PC-3 (cell line): ENCODE data around the gene LMX1A.

Source experiments
- EZH2 ChIP-seq: fragments of 300-600 bp; sonication (generic); IDR thresholded peaks from one replicate; pipeline ENCODE4 v1.6.1; 2017; ENCODE audit warnings: antibody characterized with exemption, mild to moderate bottlenecking, low read length; ENCODE audit not compliant: unreplicated experiment
- TF ChIP-seq, protein P1 (sequence below): fragments of 300-600 bp; sonication (generic); conservative IDR thresholded peaks from 2 replicates; pipeline ENCODE4 v1.5.1; 2017; ENCODE audit warnings: antibody characterized with exemption, low read depth, mild to moderate bottlenecking, low read length

DNA sequence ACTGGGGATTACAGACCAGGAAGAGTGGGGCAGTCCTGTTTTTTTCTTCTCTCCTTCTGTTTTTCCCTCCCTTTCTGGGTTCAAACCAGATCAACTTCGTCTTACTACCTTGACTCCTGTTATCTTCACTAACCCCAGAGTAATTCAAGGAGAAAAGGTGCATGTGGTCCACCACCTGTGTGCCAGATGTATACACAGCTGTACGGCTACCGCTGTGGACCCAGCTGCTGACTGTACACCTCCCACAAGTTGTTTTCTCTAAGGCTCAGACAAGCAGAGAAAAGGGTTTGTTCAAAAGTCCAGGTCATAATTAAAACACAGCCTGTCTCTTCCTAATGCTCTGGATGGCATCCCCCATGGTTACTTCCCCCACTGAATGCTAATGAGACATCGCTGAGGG, 102.1 kb downstream of the LMX1A start:
- TF ChIP-seq, protein P1, sequence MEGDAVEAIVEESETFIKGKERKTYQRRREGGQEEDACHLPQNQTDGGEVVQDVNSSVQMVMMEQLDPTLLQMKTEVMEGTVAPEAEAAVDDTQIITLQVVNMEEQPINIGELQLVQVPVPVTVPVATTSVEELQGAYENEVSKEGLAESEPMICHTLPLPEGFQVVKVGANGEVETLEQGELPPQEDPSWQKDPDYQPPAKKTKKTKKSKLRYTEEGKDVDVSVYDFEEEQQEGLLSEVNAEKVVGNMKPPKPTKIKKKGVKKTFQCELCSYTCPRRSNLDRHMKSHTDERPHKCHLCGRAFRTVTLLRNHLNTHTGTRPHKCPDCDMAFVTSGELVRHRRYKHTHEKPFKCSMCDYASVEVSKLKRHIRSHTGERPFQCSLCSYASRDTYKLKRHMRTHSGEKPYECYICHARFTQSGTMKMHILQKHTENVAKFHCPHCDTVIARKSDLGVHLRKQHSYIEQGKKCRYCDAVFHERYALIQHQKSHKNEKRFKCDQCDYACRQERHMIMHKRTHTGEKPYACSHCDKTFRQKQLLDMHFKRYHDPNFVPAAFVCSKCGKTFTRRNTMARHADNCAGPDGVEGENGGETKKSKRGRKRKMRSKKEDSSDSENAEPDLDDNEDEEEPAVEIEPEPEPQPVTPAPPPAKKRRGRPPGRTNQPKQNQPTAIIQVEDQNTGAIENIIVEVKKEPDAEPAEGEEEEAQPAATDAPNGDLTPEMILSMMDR = no peak
- no peak for TF ChIP-seq EZH2
